HepG2 (cell line): ENCODE results near the gene RAD50. TPM values are rescaled to one million over a fixed set of nuclear protein-coding genes. Genes with fewer than 3 reads are reported as not detected.
A peak's percentile ranks its signal among the peaks of the same experiment; 100 is the strongest.

Source experiments
- CAMTA2 ChIP-seq: sonication (generic); formaldehyde crosslinking; IDR thresholded peaks from 2 replicates; pipeline ENCODE4 v1.4.0; 2020; ENCODE audit warnings: mild to moderate bottlenecking, missing genetic modification reagents, borderline replicate concordance
- CBX5 ChIP-seq: sonication (generic); formaldehyde crosslinking; IDR thresholded peaks from 2 replicates; pipeline ENCODE4 v1.4.0; 2020; ENCODE audit warnings: missing genetic modification reagents, borderline replicate concordance
- CENPX ChIP-seq: sonication (generic); formaldehyde crosslinking; IDR thresholded peaks from 2 replicates; pipeline ENCODE4 v1.9.0; 2021; ENCODE audit warnings: mild to moderate bottlenecking, missing genetic modification reagents, moderate library complexity
- FOXA1 ChIP-seq, 2 experiments: fragments of 450-650 bp in 1 of 2; sonication (generic) in 1 of 2; formaldehyde crosslinking in 1 of 2; IDR thresholded peaks; 2 replicates each; pipeline versions ENCODE4 v1.4.0 to v1.6.1; 2016 to 2020; ENCODE audit warnings: missing genetic modification reagents in 1 of 2
- FOXO1 ChIP-seq: sonication (generic); formaldehyde crosslinking; IDR thresholded peaks from 2 replicates; pipeline ENCODE4 v1.4.0; 2020; ENCODE audit warnings: missing genetic modification reagents
- GZF1 ChIP-seq: sonication (generic); formaldehyde crosslinking; IDR thresholded peaks from 2 replicates; pipeline ENCODE4 v1.5.1; 2020; ENCODE audit warnings: mild to moderate bottlenecking, missing genetic modification reagents
- HHEX ChIP-seq: IDR thresholded peaks from 2 replicates; pipeline ENCODE4 v1.6.1; 2016; ENCODE audit warnings: control low read depth
- HNF4A ChIP-seq: sonication (generic); formaldehyde crosslinking; IDR thresholded peaks from 2 replicates; pipeline ENCODE4 v1.4.0; 2020; ENCODE audit warnings: missing genetic modification reagents
- HNRNPUL1 ChIP-seq: fragments of 200-400 bp; formaldehyde crosslinking; IDR thresholded peaks from 2 replicates; pipeline ENCODE4 v1.6.1; 2017; ENCODE audit warnings: low read depth, mild to moderate bottlenecking, low read length, moderate library complexity
- KAT8 ChIP-seq: IDR thresholded peaks from 2 replicates; pipeline ENCODE4 v1.6.1; 2016; ENCODE audit warnings: missing genetic modification reagents, missing compliant biosample characterization
- TMF1 ChIP-seq: sonication (generic); formaldehyde crosslinking; IDR thresholded peaks from 2 replicates; pipeline ENCODE4 v1.8.1; 2022; ENCODE audit warnings: low read depth, missing genetic modification reagents
- ZBTB38 ChIP-seq: sonication (generic); formaldehyde crosslinking; IDR thresholded peaks from 2 replicates; pipeline ENCODE4 v1.5.1; 2020; ENCODE audit warnings: mild to moderate bottlenecking, missing genetic modification reagents
- ZNF296 ChIP-seq: sonication (generic); formaldehyde crosslinking; conservative IDR thresholded peaks from 2 replicates; pipeline ENCODE4 v1.5.0; 2020; ENCODE audit warnings: mild to moderate bottlenecking, missing genetic modification reagents
- ZNF34 ChIP-seq: sonication (generic); formaldehyde crosslinking; IDR thresholded peaks from 2 replicates; pipeline ENCODE4 v1.4.0; 2020; ENCODE audit warnings: mild to moderate bottlenecking, missing genetic modification reagents, borderline replicate concordance
- ZNF441 ChIP-seq: sonication (generic); formaldehyde crosslinking; IDR thresholded peaks from 2 replicates; pipeline ENCODE4 v1.7.0; 2021; ENCODE audit warnings: missing genetic modification reagents, borderline replicate concordance
- ZNF816 ChIP-seq: sonication (generic); formaldehyde crosslinking; IDR thresholded peaks from 2 replicates; pipeline ENCODE4 v1.8.0; 2022; ENCODE audit warnings: missing genetic modification reagents, mild to moderate bottlenecking, borderline replicate concordance
- polyA plus RNA-seq, 8 experiments: library from polyadenylated mRNA; depleted of rRNA in 3 of 8; stranded (reverse) in 7 of 8; unstranded in 1 of 8; fragments of >200 nt; fragmentation: Illumina TruSeq in 4 of 8; extraction: Trizol in 4 of 8; gene quantifications; 2 replicates each; pipeline versions ENCODE4 v1.2.1 to v1.2.3, GENCODE V29; 2011 to 2016; ENCODE audit warnings: low read depth in 4 of 8, missing spikeins in 1 of 8, mixed read lengths in 1 of 8; ENCODE audit not compliant: insufficient read depth in 1 of 8
- total RNA-seq, 5 experiments: library from RNA; depleted of rRNA; stranded (reverse); fragments of >200 nt; fragmentation: Illumina TruSeq; extraction: Trizol; gene quantifications; 2 replicates each; pipeline ENCODE4 v1.2.3, GENCODE V29; 2016; ENCODE audit warnings: low read depth in 1 of 5
- TF ChIP-seq, protein P1 (sequence below), 2 experiments: sonication (generic) in 1 of 2; formaldehyde crosslinking in 1 of 2; IDR thresholded peaks; 2 replicates each; pipeline versions ENCODE4 v1.4.0 to v1.6.1; 2018 to 2020; ENCODE audit warnings: missing genetic modification reagents in 2 of 2, borderline replicate concordance in 1 of 2, low read depth in 1 of 2, mild to moderate bottlenecking in 1 of 2, missing biosample characterization in 1 of 2
- TF ChIP-seq, protein P2 (sequence below): IDR thresholded peaks from 2 replicates; pipeline ENCODE4 v1.6.1; 2018; ENCODE audit warnings: missing genetic modification reagents
- TF ChIP-seq, protein P3 (sequence below): sonication (generic); formaldehyde crosslinking; IDR thresholded peaks from 2 replicates; pipeline ENCODE4 v1.4.0; 2020; ENCODE audit warnings: missing genetic modification reagents, borderline replicate concordance
- TF ChIP-seq, protein P4 (sequence below): sonication (generic); formaldehyde crosslinking; IDR thresholded peaks from 2 replicates; pipeline ENCODE4 v1.4.0; 2020; ENCODE audit warnings: missing genetic modification reagents
- TF ChIP-seq, protein P5 (sequence below): sonication (generic); formaldehyde crosslinking; IDR thresholded peaks from 2 replicates; pipeline ENCODE4 v1.8.1; 2023; ENCODE audit warnings: mild to moderate bottlenecking, missing genetic modification reagents

The RAD50 gene
- total and polyA plus RNA-seq, 2 of the 13 experiments (the other 11 are each of a cell fraction or from before 2014, with no cell fraction given): 19.2 to 23.4 TPM

DNA sequence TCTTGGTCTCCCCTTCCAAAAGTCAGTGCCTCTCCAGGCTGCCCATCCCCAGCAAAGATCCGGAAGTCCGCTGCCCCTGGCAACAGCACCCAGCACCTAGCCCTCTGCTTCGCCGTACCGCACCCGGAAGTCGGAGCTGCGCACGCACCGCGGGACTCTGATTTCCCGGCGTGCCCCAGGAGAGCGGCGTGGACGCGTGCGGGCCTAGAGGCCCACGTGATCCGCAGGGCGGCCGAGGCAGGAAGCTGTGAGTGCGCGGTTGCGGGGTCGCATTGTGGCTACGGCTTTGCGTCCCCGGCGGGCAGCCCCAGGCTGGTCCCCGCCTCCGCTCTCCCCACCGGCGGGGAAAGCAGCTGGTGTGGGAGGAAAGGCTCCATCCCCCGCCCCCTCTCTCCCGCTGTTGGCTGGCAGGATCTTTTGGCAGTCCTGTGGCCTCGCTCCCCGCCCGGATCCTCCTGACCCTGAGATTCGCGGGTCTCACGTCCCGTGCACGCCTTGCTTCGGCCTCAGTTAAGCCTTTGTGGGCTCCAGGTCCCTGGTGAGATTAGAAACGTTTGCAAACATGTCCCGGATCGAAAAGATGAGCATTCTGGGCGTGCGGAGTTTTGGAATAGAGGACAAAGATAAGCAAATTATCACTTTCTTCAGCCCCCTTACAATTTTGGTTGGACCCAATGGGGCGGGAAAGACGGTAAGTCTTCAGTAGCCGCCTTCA lies at the start of gene RAD50 (continued):
- TF ChIP-seq, protein P1, sequence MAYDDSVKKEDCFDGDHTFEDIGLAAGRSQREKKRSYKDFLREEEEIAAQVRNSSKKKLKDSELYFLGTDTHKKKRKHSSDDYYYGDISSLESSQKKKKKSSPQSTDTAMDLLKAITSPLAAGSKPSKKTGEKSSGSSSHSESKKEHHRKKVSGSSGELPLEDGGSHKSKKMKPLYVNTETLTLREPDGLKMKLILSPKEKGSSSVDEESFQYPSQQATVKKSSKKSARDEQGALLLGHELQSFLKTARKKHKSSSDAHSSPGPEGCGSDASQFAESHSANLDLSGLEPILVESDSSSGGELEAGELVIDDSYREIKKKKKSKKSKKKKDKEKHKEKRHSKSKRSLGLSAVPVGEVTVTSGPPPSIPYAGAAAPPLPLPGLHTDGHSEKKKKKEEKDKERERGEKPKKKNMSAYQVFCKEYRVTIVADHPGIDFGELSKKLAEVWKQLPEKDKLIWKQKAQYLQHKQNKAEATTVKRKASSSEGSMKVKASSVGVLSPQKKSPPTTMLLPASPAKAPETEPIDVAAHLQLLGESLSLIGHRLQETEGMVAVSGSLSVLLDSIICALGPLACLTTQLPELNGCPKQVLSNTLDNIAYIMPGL (CRISPR knock-in tag; IDR thresholded peaks at IDR 0.05; ENCODE audit: borderline replicate concordance in 1 of 2, low read depth in 1 of 2): peak; percentile 90 to 94
- TF ChIP-seq CAMTA2 (CRISPR knock-in tag): no peak
- TF ChIP-seq HNRNPUL1: no peak
- peak; percentile 52; the same call in 1 of the 2 replicates for TF ChIP-seq HNF4A
- TF ChIP-seq ZNF816 (CRISPR knock-in tag): peak; percentile 75; the same call in 1 of the 2 replicates
- TF ChIP-seq, protein P2, sequence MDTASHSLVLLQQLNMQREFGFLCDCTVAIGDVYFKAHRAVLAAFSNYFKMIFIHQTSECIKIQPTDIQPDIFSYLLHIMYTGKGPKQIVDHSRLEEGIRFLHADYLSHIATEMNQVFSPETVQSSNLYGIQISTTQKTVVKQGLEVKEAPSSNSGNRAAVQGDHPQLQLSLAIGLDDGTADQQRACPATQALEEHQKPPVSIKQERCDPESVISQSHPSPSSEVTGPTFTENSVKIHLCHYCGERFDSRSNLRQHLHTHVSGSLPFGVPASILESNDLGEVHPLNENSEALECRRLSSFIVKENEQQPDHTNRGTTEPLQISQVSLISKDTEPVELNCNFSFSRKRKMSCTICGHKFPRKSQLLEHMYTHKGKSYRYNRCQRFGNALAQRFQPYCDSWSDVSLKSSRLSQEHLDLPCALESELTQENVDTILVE (CRISPR knock-in tag): peak; percentile 90; the same call in 1 of the 2 replicates
- TF ChIP-seq FOXO1 (CRISPR knock-in tag): peak; percentile 73
- TF ChIP-seq, protein P3, sequence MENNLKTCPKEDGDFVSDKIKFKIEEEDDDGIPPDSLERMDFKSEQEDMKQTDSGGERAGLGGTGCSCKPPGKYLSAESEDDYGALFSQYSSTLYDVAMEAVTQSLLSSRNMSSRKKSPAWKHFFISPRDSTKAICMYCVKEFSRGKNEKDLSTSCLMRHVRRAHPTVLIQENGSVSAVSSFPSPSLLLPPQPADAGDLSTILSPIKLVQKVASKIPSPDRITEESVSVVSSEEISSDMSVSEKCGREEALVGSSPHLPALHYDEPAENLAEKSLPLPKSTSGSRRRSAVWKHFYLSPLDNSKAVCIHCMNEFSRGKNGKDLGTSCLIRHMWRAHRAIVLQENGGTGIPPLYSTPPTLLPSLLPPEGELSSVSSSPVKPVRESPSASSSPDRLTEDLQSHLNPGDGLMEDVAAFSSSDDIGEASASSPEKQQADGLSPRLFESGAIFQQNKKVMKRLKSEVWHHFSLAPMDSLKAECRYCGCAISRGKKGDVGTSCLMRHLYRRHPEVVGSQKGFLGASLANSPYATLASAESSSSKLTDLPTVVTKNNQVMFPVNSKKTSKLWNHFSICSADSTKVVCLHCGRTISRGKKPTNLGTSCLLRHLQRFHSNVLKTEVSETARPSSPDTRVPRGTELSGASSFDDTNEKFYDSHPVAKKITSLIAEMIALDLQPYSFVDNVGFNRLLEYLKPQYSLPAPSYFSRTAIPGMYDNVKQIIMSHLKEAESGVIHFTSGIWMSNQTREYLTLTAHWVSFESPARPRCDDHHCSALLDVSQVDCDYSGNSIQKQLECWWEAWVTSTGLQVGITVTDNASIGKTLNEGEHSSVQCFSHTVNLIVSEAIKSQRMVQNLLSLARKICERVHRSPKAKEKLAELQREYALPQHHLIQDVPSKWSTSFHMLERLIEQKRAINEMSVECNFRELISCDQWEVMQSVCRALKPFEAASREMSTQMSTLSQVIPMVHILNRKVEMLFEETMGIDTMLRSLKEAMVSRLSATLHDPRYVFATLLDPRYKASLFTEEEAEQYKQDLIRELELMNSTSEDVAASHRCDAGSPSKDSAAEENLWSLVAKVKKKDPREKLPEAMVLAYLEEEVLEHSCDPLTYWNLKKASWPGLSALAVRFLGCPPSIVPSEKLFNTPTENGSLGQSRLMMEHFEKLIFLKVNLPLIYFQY: peak; percentile 45; the same call in 1 of the 2 replicates
- no peak for TF ChIP-seq ZNF34 (CRISPR knock-in tag)
- peak; percentile 99 for TF ChIP-seq KAT8
- no peak for TF ChIP-seq CENPX (CRISPR knock-in tag)
- peak; percentile 96 for TF ChIP-seq ZBTB38 (CRISPR knock-in tag)
- TF ChIP-seq ZNF296: peak; percentile 54; the same call in 1 of the 2 replicates
- TF ChIP-seq, protein P4, sequence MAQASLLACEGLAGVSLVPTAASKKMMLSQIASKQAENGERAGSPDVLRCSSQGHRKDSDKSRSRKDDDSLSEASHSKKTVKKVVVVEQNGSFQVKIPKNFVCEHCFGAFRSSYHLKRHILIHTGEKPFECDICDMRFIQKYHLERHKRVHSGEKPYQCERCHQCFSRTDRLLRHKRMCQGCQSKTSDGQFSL: peak; percentile 47; the same call in 1 of the 2 replicates
- TF ChIP-seq, protein P5, sequence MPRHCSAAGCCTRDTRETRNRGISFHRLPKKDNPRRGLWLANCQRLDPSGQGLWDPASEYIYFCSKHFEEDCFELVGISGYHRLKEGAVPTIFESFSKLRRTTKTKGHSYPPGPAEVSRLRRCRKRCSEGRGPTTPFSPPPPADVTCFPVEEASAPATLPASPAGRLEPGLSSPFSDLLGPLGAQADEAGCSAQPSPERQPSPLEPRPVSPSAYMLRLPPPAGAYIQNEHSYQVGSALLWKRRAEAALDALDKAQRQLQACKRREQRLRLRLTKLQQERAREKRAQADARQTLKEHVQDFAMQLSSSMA (CRISPR knock-in tag): peak; percentile 34; the same call in 1 of the 2 replicates
- TF ChIP-seq HHEX (CRISPR knock-in tag): no peak
- peak; percentile 88; the same call in 1 of the 2 replicates for TF ChIP-seq ZNF441 (CRISPR knock-in tag)
- peak; percentile 86; the same call in 1 of the 2 replicates for TF ChIP-seq GZF1 (CRISPR knock-in tag)
- peak; percentile 88; the same call in 1 of the 2 replicates for TF ChIP-seq CBX5 (CRISPR knock-in tag)
- peak; percentile 95 for TF ChIP-seq TMF1
- TF ChIP-seq FOXA1 (IDR thresholded peaks at IDR 0.05): no peak
- peak; percentile 58 for TF ChIP-seq FOXA1 (CRISPR knock-in tag; IDR thresholded peaks at IDR 0.05)
